HepG2 (cell line): ENCODE measurements around the gene RPL35A. TPM values are rescaled to one million over a fixed set of nuclear protein-coding genes. Genes with fewer than 3 reads are reported as not detected.
A peak's percentile ranks its signal among the peaks of the same experiment; 100 is the strongest.

Experiments
- ATAC-seq: fragments of 200-7000 bp; cut with Tn5 transposase; 3 replicates; pipeline ENCODE4 v1.9.1; 2020; ENCODE audit warnings: mild to moderate bottlenecking, moderate library complexity
- BruUV-seq: library from RNA; stranded (reverse); fragments of 400-500 nt; replicated peaks from 2 replicates; lab custom pipeline; 2021; lab: Mats Ljungman, UMichigan
- CTCF ChIA-PET: fragments of 300-600 bp; formaldehyde crosslinking; extraction: SDS; loops from one replicate; lab custom pipeline; 2021; ENCODE audit warnings: low total read pairs, inconsistent platforms, low intra/inter-chr PET ratio; lab: Yijun Ruan, JAX
- POLR2A ChIA-PET: fragments of 350-600 bp; sonication (Branson Sonifier 250); formaldehyde crosslinking; loops from one replicate; lab custom pipeline; 2020; ENCODE audit warnings: antibody characterized with exemption, inconsistent platforms; lab: Yijun Ruan, JAX
- DNase-seq: peaks from one replicate; pipeline ENCODE4 v3.0.0-alpha.2; 2015; ENCODE audit warnings: low spot score
- FAIRE-seq: peaks from 3 replicates; lab custom pipeline; 2011; peaks lifted over from hg19 to GRCh38; lab: Jason Lieb, UNC
- H2AFZ ChIP-seq: one replicate; pipeline ENCODE4 v1.6.1; 2011; ENCODE audit warnings: low read length, inconsistent platforms
- H3K27ac ChIP-seq: fragments of 300-600 bp; 3 replicates; pipeline ENCODE4 v1.8.0; 2011; ENCODE audit warnings: mixed run types, mild to moderate bottlenecking, mixed read lengths, low read length, inconsistent platforms; ENCODE audit not compliant: insufficient read depth; ENCODE audit errors: extremely low read length
- H3K27me3 ChIP-seq, 2 experiments: fragments of 200-600 bp in 1 of 2; 2 replicates in 1 of 2; 3 replicates in 1 of 2; pipeline versions ENCODE4 v1.6.0 to v1.8.0; 2011; ENCODE audit warnings: low read length in 2 of 2, mild to moderate bottlenecking in 2 of 2, moderate library complexity in 2 of 2, inconsistent platforms in 1 of 2; ENCODE audit not compliant: insufficient read depth in 2 of 2, control insufficient read depth in 1 of 2
- H3K36me3 ChIP-seq, 2 experiments: fragments of 200-600 bp in 1 of 2; replicated peaks in 1 of 2; 2 replicates in 1 of 2; 3 replicates in 1 of 2; pipeline versions ENCODE4 v1.5.1 to v1.8.0; 2011; ENCODE audit warnings: low read length in 2 of 2, inconsistent platforms in 1 of 2; ENCODE audit not compliant: insufficient read depth in 2 of 2, control insufficient read depth in 1 of 2
- H3K4me1 ChIP-seq: 2 replicates; pipeline ENCODE4 v1.5.1; 2012; ENCODE audit warnings: low read length, inconsistent platforms; ENCODE audit not compliant: insufficient read depth
- H3K4me2 ChIP-seq: 2 replicates; pipeline ENCODE4 v1.6.0; 2011; ENCODE audit warnings: low read depth, low read length, inconsistent platforms
- H3K4me3 ChIP-seq, 3 experiments: fragments of 200-600 bp in 1 of 3; sonication (generic), shearing (Covaris generic) in 1 of 3; replicated peaks in 1 of 3; 2 replicates each; pipeline ENCODE4 v1.5.1; 2011 to 2016; ENCODE audit warnings: low read length in 3 of 3, inconsistent platforms in 2 of 3, low read depth in 2 of 3, mild to moderate bottlenecking in 2 of 3, control low read depth in 1 of 3, mixed read lengths in 1 of 3; ENCODE audit not compliant: insufficient read depth in 1 of 3
- H3K79me2 ChIP-seq: one replicate; pipeline ENCODE4 v1.6.1; 2011; ENCODE audit warnings: low read length, inconsistent platforms; ENCODE audit not compliant: insufficient read depth
- H3K9ac ChIP-seq: 2 replicates; pipeline ENCODE4 v1.6.0; 2011; ENCODE audit warnings: mild to moderate bottlenecking, low read depth, low read length, inconsistent platforms; ENCODE audit not compliant: insufficient read depth
- H3K9me3 ChIP-seq: 2 replicates; pipeline ENCODE4 v1.5.1; 2012; ENCODE audit warnings: mild to moderate bottlenecking, low read length
- H4K20me1 ChIP-seq: 2 replicates; pipeline ENCODE4 v1.6.0; 2011; ENCODE audit warnings: inconsistent platforms, mild to moderate bottlenecking, low read length, moderate library complexity; ENCODE audit not compliant: insufficient read depth
- ARNTL ChIP-seq: sonication (generic); formaldehyde crosslinking; IDR thresholded peaks from 2 replicates; pipeline ENCODE4 v1.4.0; 2020; ENCODE audit warnings: mild to moderate bottlenecking, missing genetic modification reagents
- CREB1 ChIP-seq, 2 experiments: fragments of 450-650 bp in 1 of 2; IDR thresholded peaks; 2 replicates each; pipeline ENCODE4 v1.6.1; 2016 to 2017; ENCODE audit warnings: control low read depth in 1 of 2, mild to moderate bottlenecking in 1 of 2, missing compliant biosample characterization in 1 of 2, missing genetic modification characterization in 1 of 2
- GATA4 ChIP-seq: sonication (generic); IDR thresholded peaks from 2 replicates; pipeline ENCODE4 v1.6.1; 2016; ENCODE audit warnings: antibody characterized with exemption, low read depth, borderline replicate concordance
- GTF3A ChIP-seq: sonication (generic); formaldehyde crosslinking; conservative IDR thresholded peaks from 2 replicates; pipeline ENCODE4 v1.4.0; 2020; ENCODE audit warnings: mild to moderate bottlenecking, missing genetic modification reagents
- KAT8 ChIP-seq: IDR thresholded peaks from 2 replicates; pipeline ENCODE4 v1.6.1; 2016; ENCODE audit warnings: missing genetic modification reagents, missing compliant biosample characterization
- MYC ChIP-seq: sonication (generic); formaldehyde crosslinking; IDR thresholded peaks from 2 replicates; pipeline ENCODE4 v1.9.0; 2021; ENCODE audit warnings: missing genetic modification reagents, borderline replicate concordance
- NFE2L1 ChIP-seq: sonication (generic); formaldehyde crosslinking; IDR thresholded peaks from 2 replicates; pipeline ENCODE4 v1.4.0; 2020; ENCODE audit warnings: missing genetic modification reagents, mild to moderate bottlenecking, borderline replicate concordance
- PHF20 ChIP-seq: sonication (generic); formaldehyde crosslinking; IDR thresholded peaks from 2 replicates; pipeline ENCODE4 v1.5.0; 2020; ENCODE audit warnings: mild to moderate bottlenecking, missing genetic modification reagents
- POGK ChIP-seq: sonication (generic); formaldehyde crosslinking; conservative IDR thresholded peaks from 2 replicates; pipeline ENCODE4 v1.8.0; 2022; ENCODE audit warnings: mild to moderate bottlenecking, moderate library complexity, missing genetic modification reagents
- SALL2 ChIP-seq: sonication (generic); formaldehyde crosslinking; IDR thresholded peaks from 2 replicates; pipeline ENCODE4 v1.8.1; 2023; ENCODE audit warnings: mild to moderate bottlenecking, missing genetic modification reagents, inconsistent platforms
- TEAD3 ChIP-seq: optimal IDR thresholded peaks from 2 replicates; pipeline ENCODE3; 2016; ENCODE audit warnings: borderline replicate concordance
- ZFP82 ChIP-seq: sonication (generic); formaldehyde crosslinking; IDR thresholded peaks from 2 replicates; pipeline ENCODE4 v1.5.1; 2020; ENCODE audit warnings: mild to moderate bottlenecking, missing genetic modification reagents, borderline replicate concordance
- ZNF543 ChIP-seq: sonication (generic); formaldehyde crosslinking; IDR thresholded peaks from 2 replicates; pipeline ENCODE4 v1.4.0; 2020; ENCODE audit warnings: mild to moderate bottlenecking, missing genetic modification reagents
- ZNF761 ChIP-seq: sonication (generic); formaldehyde crosslinking; conservative IDR thresholded peaks from 2 replicates; pipeline ENCODE4 v1.4.0; 2020; ENCODE audit warnings: mild to moderate bottlenecking, missing genetic modification reagents
- ZNF770 ChIP-seq: sonication (generic); formaldehyde crosslinking; IDR thresholded peaks from 2 replicates; pipeline ENCODE4 v1.5.0; 2020; ENCODE audit warnings: mild to moderate bottlenecking, missing genetic modification reagents
- ZNF792 ChIP-seq: IDR thresholded peaks from 2 replicates; pipeline ENCODE4 v1.6.1; 2016
- ZNF83 ChIP-seq: sonication (generic); formaldehyde crosslinking; IDR thresholded peaks from 2 replicates; pipeline ENCODE4 v1.4.0; 2020; ENCODE audit warnings: missing genetic modification reagents, mild to moderate bottlenecking, borderline replicate concordance
- ZSCAN20 ChIP-seq: sonication (generic); formaldehyde crosslinking; IDR thresholded peaks from 2 replicates; pipeline ENCODE4 v1.4.0; 2020; ENCODE audit warnings: missing genetic modification reagents, mild to moderate bottlenecking, borderline replicate concordance
- WGBS: methylation state at CpG from one replicate; pipeline ENCODE4 v1.1.6; 2017; ENCODE audit warnings: low lambda C conversion rate; 5-methylcytosine and 5-hydroxymethylcytosine counted together
- in situ Hi-C: cut with HindIII; loops from 2 replicates; pipeline ENCODE4 v1.10.0; 2017; ENCODE audit warnings: low pct_unique_long_range_greater_than_20kb; ENCODE audit not compliant: extremely low pct_ligation_motif_present
- intact Hi-C: fragments of 100-400 bp; cut with micrococcal nuclease; formaldehyde crosslinking; loops from one replicate; pipeline ENCODE4 v1.10.0; 2022; ENCODE audit not compliant: unreplicated experiment
- polyA plus RNA-seq, 8 experiments: library from polyadenylated mRNA; depleted of rRNA in 3 of 8; stranded (reverse) in 7 of 8; unstranded in 1 of 8; fragments of >200 nt; fragmentation: Illumina TruSeq in 4 of 8; extraction: Trizol in 4 of 8; gene quantifications; 2 replicates each; pipeline versions ENCODE4 v1.2.1 to v1.2.3, GENCODE V29; 2011 to 2016; ENCODE audit warnings: low read depth in 4 of 8, missing spikeins in 1 of 8, mixed read lengths in 1 of 8; ENCODE audit not compliant: insufficient read depth in 1 of 8
- total RNA-seq, 5 experiments: library from RNA; depleted of rRNA; stranded (reverse); fragments of >200 nt; fragmentation: Illumina TruSeq; extraction: Trizol; gene quantifications; 2 replicates each; pipeline ENCODE4 v1.2.3, GENCODE V29; 2016; ENCODE audit warnings: low read depth in 1 of 5
- TF ChIP-seq, protein P1 (sequence below): fragments of 450-650 bp; IDR thresholded peaks from 2 replicates; pipeline ENCODE4 v1.6.1; 2017

The RPL35A gene
- total and polyA plus RNA-seq, 2 of the 13 experiments (the other 11 are each of a cell fraction or from before 2014, with no cell fraction given) = 1,001 to 1,582 TPM

DNA sequence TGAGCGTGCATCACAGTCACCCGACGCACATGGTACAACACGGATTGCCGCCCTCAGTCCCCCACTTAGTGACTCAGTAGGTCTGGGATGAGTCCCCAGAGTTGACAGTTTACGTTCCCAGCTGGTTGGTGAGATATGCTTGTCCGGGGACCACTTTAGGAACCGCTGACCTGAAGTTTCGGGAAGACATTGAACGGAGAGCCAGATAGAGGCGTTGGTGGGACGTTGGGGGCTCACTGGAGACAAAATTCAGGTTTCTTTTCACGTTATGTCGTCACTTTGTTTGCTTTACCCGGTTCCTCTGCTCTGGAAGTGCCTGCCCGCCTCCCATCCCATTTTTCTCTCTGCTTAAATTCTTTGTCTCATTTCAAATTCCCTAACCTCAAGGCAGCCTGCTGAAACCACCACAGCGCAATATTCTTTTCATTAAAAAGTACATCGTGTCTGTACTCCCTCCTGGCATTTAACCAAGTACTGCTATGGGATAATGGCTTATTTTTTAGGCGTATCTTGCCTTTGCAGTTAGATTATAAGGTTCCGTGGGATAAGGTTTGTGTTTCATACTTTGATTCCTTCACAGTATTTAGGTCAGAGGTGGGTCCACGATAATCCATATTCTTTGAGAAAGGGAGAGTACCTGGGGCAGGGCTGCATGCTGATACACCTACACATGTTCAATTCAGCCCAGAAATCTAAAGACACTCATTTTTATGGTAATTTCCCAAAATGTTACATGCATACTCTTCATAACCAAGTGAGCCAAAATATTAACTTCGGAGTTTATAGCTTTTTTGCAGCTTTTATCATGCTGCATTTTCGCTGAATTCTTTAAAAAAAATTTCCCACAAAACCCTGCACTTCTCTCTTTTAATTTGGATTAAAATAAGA is 10.9 kb downstream of the RPL35A start:
- intact Hi-C loops = no loop called here
- H3K79me2 ChIP-seq = no peaks in the 10 kb centered on the region
- no TSS peak for BruUV-seq
- WGBS = 21% methylated on average over 17 of the region's 23 CpGs
- peak overlapping the region; percentile 77 for H3K9ac ChIP-seq
- H4K20me1 ChIP-seq = peaks cover 3% of the 10 kb centered on the region; the same call in 1 of the 2 replicates
- peak overlapping the region; percentile 76 to 88 (median 81) for H3K4me3 ChIP-seq
- ChIA-PET CTCF (no interaction called here), POLR2A (no interaction called here)
- ATAC-seq (no peak), DNase-seq (no peak), FAIRE-seq (peak; percentile 4)
- in situ Hi-C loops = no loop called here
- H2AFZ ChIP-seq = peak overlapping the region; percentile 85
- no peaks in the 10 kb centered on the region; a peak in 1 of 5 replicates for H3K27me3 ChIP-seq
- peak overlapping the region; percentile 60 for H3K27ac ChIP-seq
- no peaks in the 10 kb centered on the region for H3K9me3 ChIP-seq
- H3K4me1 ChIP-seq = peaks cover 49% of the 10 kb centered on the region
- peak overlapping the region; percentile 91 for H3K4me2 ChIP-seq
- H3K36me3 ChIP-seq = peaks cover 0 to 7% of the 10 kb centered on the region in 2 experiments; a peak in 3 of 5 replicates
- TF ChIP-seq, protein P1, sequence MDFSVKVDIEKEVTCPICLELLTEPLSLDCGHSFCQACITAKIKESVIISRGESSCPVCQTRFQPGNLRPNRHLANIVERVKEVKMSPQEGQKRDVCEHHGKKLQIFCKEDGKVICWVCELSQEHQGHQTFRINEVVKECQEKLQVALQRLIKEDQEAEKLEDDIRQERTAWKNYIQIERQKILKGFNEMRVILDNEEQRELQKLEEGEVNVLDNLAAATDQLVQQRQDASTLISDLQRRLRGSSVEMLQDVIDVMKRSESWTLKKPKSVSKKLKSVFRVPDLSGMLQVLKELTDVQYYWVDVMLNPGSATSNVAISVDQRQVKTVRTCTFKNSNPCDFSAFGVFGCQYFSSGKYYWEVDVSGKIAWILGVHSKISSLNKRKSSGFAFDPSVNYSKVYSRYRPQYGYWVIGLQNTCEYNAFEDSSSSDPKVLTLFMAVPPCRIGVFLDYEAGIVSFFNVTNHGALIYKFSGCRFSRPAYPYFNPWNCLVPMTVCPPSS = no peak
- TF ChIP-seq ZFP82 (CRISPR knock-in tag) = 0 out of 2 replicates have a peak, but pooled peaks have one; percentile 1
- no peak for TF ChIP-seq ZNF770
- no peak for TF ChIP-seq SALL2 (CRISPR knock-in tag)
- TF ChIP-seq NFE2L1 (CRISPR knock-in tag) = 0 out of 2 replicates have a peak, but pooled peaks have one; percentile 6
- no peak for TF ChIP-seq ZSCAN20
- no peak for TF ChIP-seq CREB1 (IDR thresholded peaks at IDR 0.05)
- TF ChIP-seq CREB1 (CRISPR knock-in tag; IDR thresholded peaks at IDR 0.05) = no peak
- 0 out of 2 replicates have a peak, but pooled peaks have one; percentile 13 for TF ChIP-seq ZNF83 (CRISPR knock-in tag)
- TF ChIP-seq PHF20 (CRISPR knock-in tag) = 0 out of 2 replicates have a peak, but pooled peaks have one; percentile 7
- TF ChIP-seq ARNTL = no peak
- TF ChIP-seq POGK (CRISPR knock-in tag) = peak; percentile 55; the same call in 1 of the 2 replicates
- TF ChIP-seq ZNF543 (CRISPR knock-in tag) = no peak
- TF ChIP-seq GATA4 = no peak
- TF ChIP-seq GTF3A (CRISPR knock-in tag) = no peak
- no peak for TF ChIP-seq ZNF792 (CRISPR knock-in tag)
- TF ChIP-seq TEAD3 (CRISPR knock-in tag) = no peak
- TF ChIP-seq ZNF761 (CRISPR knock-in tag) = no peak
- TF ChIP-seq KAT8 (CRISPR knock-in tag) = no peak
- TF ChIP-seq MYC (CRISPR knock-in tag) = no peak
